HG03039 (cell line): ENCODE results near the gene ZNF22.
A peak's percentile ranks its signal among the peaks of the same experiment; 100 is the strongest.

ENCODE experiments used
- ATAC-seq: cut with Tn5 transposase; IDR thresholded peaks from one replicate; pipeline ENCODE4 v1.9.1; 2021; ENCODE audit warnings: mild to moderate bottlenecking, moderate library complexity; ENCODE audit not compliant: unreplicated experiment

Gene ZNF22

GRCh38 chr10:44963772-44964633, 36.7 kb upstream of the ZNF22 start:
- ATAC-seq: no peak

- no peak for ATAC-seq
Measured at GRCh38 chr10:44965104-44965503, 35.6 kb upstream of the ZNF22 start.

GRCh38 chr10:44965651-44966097, 35.0 kb upstream of the ZNF22 start:
- ATAC-seq: peak; percentile 37

GRCh38 chr10:44966129-44966815, 34.5 kb upstream of the ZNF22 start:
- ATAC-seq: peak; percentile 32

GRCh38 chr10:44966816-44967509, 33.8 kb upstream of the ZNF22 start:
- ATAC-seq: no peak

GRCh38 chr10:44967616-44968015, 33.1 kb upstream of the ZNF22 start:
- ATAC-seq: no peak

- ATAC-seq: no peak
Measured at GRCh38 chr10:44968091-44968490, 32.6 kb upstream of the ZNF22 start.

- ATAC-seq: no peak
Measured at GRCh38 chr10:44968500-44969400, 32.0 kb upstream of the ZNF22 start.

- no peak for ATAC-seq
Measured at GRCh38 chr10:44969854-44970253, 30.9 kb upstream of the ZNF22 start.

- ATAC-seq: no peak
Measured at GRCh38 chr10:44970812-44971395, 29.8 kb upstream of the ZNF22 start.

- ATAC-seq: no peak
Measured at GRCh38 chr10:44971434-44971833, 29.3 kb upstream of the ZNF22 start.

- no peak for ATAC-seq
Measured at GRCh38 chr10:44971935-44972757, 28.6 kb upstream of the ZNF22 start.

GRCh38 chr10:44972874-44973306, 27.8 kb upstream of the ZNF22 start:
- no peak for ATAC-seq

- ATAC-seq: peak; percentile 25
Measured at GRCh38 chr10:44973323-44974081, 27.2 kb upstream of the ZNF22 start.

- no peak for ATAC-seq
Measured at GRCh38 chr10:44974082-44974627, 26.6 kb upstream of the ZNF22 start.

GRCh38 chr10:44974628-44975430, 25.9 kb upstream of the ZNF22 start:
- peak; percentile 68 for ATAC-seq
